GM13977 (cell line): Measurements from ENCODE around the gene SPECC1.

Experiments
- DNase-seq: peaks from one replicate; pipeline ENCODE4 v3.0.0; 2012; ENCODE audit warnings: low spot score
- CTCF ChIP-seq: IDR thresholded peaks from 2 replicates; pipeline ENCODE4 v1.5.1; 2012; ENCODE audit warnings: mild to moderate bottlenecking, control low read depth; ENCODE audit not compliant: insufficient read depth; ENCODE audit errors: extremely low read depth, missing control alignments
- in situ Hi-C: fragments of 300-500 bp; cut with MboI; formaldehyde crosslinking; loops from one replicate; pipeline ENCODE4 v1.12.0; 2022; ENCODE audit warnings: low sequenced_read_pairs, low pct_unique_long_range_greater_than_20kb, mixed read lengths, inconsistent platforms; ENCODE audit not compliant: unreplicated experiment

The SPECC1 gene

GRCh38 chr17:20214794-20215193 lies 205.6 kb downstream of the SPECC1 start:
- no peak for TF ChIP-seq CTCF
- in situ Hi-C loops = no loop called here
- no peak for DNase-seq

GRCh38 chr17:20216154-20216815 lies 207.1 kb downstream of the SPECC1 start:
- no peak for TF ChIP-seq CTCF
- no peak for DNase-seq
- in situ Hi-C loops = no loop called here

- in situ Hi-C loops = no loop called here
- DNase-seq = no peak
- TF ChIP-seq CTCF = no peak
Measured at GRCh38 chr17:20216853-20217252, 207.7 kb downstream of the SPECC1 start.

- no peak for TF ChIP-seq CTCF
- no peak for DNase-seq
- in situ Hi-C loops = no loop called here
Measured at GRCh38 chr17:20217677-20218076, 208.5 kb downstream of the SPECC1 start.

- in situ Hi-C loops = no loop called here
- TF ChIP-seq CTCF = no peak
- no peak for DNase-seq
Measured at GRCh38 chr17:20218272-20218671, 209.1 kb downstream of the SPECC1 start.

- TF ChIP-seq CTCF = no peak
- in situ Hi-C loops = no loop called here
- no peak for DNase-seq
Measured at GRCh38 chr17:20223808-20224328, 214.7 kb downstream of the SPECC1 start.
